Measurements from ENCODE around the gene MEIKIN. TPM values are rescaled to one million over a fixed set of nuclear protein-coding genes. Genes with fewer than 3 reads are reported as not detected.

Gene MEIKIN
- total RNA-seq, 1 donor from 2014 or later: not detected

- Mint-ChIP-seq H3K36me3 (ENCODE audit: unreplicated experiment) (no peaks in the 10 kb centered on the region), H3K27me3 (ENCODE audit: unreplicated experiment) (peaks cover 10% of the 10 kb centered on the region), H3K9me3 (ENCODE audit: unreplicated experiment) (no peaks in the 10 kb centered on the region), H3K4me1 (ENCODE audit: unreplicated experiment) (no peaks in the 10 kb centered on the region), H3K4me3 (ENCODE audit: unreplicated experiment) (no peak overlapping the region), H3K27ac (ENCODE audit: unreplicated experiment) (no peak overlapping the region)
- no peak for TF ChIP-seq CTCF (IDR thresholded peaks at IDR 0.05)
- no peak for DNase-seq (ENCODE audit: extremely low spot score, unreplicated experiment)
Observed at GRCh38 chr5:131992370-131992769, 46.9 kb upstream of the MEIKIN start.

DNA sequence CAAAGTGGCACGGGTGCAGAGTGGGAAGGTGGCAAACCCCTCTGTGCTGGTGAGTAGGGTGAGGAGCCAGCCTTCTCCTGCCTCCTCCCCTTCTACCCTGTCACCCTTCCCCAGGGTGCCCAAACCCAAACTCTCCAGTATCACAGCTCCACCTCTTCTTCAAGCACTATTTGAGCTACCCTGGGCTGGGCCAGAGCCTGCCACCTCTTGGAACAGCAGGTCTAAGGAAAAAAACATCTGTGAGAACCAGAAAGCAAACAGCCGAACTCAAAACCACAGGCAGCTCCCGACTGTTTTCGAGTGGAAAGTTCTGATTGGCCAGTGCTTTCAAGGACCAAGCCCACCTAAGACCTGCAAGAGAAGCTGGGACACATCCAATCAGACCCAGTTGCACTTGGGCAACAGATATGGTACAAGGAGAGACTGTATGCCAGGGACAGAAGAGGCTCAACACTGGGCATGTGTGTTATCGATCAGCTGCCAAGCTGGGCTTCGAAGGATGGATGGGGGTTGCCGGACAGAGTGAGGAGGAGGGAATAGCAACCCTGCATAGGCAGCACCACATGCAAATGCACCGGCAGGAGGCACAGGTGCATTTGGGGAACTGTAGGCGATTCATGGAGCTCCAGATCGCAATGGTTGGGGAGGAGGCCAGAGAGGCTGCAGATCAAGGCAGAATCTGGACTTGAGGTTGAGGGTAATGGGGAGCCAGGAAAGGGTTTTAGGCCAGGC, 46.3 kb upstream of the MEIKIN start:
- no peak for TF ChIP-seq CTCF (IDR thresholded peaks at IDR 0.05)
- Mint-ChIP-seq H3K36me3 (ENCODE audit: unreplicated experiment) (no peaks in the 10 kb centered on the region), H3K9me3 (ENCODE audit: unreplicated experiment) (no peaks in the 10 kb centered on the region), H3K4me1 (ENCODE audit: unreplicated experiment) (no peaks in the 10 kb centered on the region), H3K4me3 (ENCODE audit: unreplicated experiment) (no peak overlapping the region), H3K27ac (ENCODE audit: unreplicated experiment) (no peak overlapping the region), H3K27me3 (ENCODE audit: unreplicated experiment) (peaks cover 10% of the 10 kb centered on the region)
- DNase-seq (ENCODE audit: extremely low spot score, unreplicated experiment): no peak

GRCh38 chr5:131990716-131991115, 45.3 kb upstream of the MEIKIN start:
- H3K4me1 Mint-ChIP-seq (ENCODE audit: unreplicated experiment): no peaks in the 10 kb centered on the region
- TF ChIP-seq CTCF (IDR thresholded peaks at IDR 0.05): no peak
- H3K4me3 Mint-ChIP-seq (ENCODE audit: unreplicated experiment): no peak overlapping the region
- H3K27me3 Mint-ChIP-seq (ENCODE audit: unreplicated experiment): peaks cover 10% of the 10 kb centered on the region
- H3K9me3 Mint-ChIP-seq (ENCODE audit: unreplicated experiment): no peaks in the 10 kb centered on the region
- no peak overlapping the region for H3K27ac Mint-ChIP-seq (ENCODE audit: unreplicated experiment)
- DNase-seq (ENCODE audit: extremely low spot score, unreplicated experiment): no peak
- no peaks in the 10 kb centered on the region for H3K36me3 Mint-ChIP-seq (ENCODE audit: unreplicated experiment)

- no peak for DNase-seq (ENCODE audit: extremely low spot score, unreplicated experiment)
- no peaks in the 10 kb centered on the region for H3K4me1 Mint-ChIP-seq (ENCODE audit: unreplicated experiment)
- peaks cover 10% of the 10 kb centered on the region for H3K27me3 Mint-ChIP-seq (ENCODE audit: unreplicated experiment)
- H3K36me3 Mint-ChIP-seq (ENCODE audit: unreplicated experiment): no peaks in the 10 kb centered on the region
- TF ChIP-seq CTCF (IDR thresholded peaks at IDR 0.05): no peak
- H3K4me3 Mint-ChIP-seq (ENCODE audit: unreplicated experiment): no peak overlapping the region
- H3K27ac Mint-ChIP-seq (ENCODE audit: unreplicated experiment): no peak overlapping the region
- H3K9me3 Mint-ChIP-seq (ENCODE audit: unreplicated experiment): no peaks in the 10 kb centered on the region
Observed at GRCh38 chr5:131988601-131989000, 43.1 kb upstream of the MEIKIN start.

DNA sequence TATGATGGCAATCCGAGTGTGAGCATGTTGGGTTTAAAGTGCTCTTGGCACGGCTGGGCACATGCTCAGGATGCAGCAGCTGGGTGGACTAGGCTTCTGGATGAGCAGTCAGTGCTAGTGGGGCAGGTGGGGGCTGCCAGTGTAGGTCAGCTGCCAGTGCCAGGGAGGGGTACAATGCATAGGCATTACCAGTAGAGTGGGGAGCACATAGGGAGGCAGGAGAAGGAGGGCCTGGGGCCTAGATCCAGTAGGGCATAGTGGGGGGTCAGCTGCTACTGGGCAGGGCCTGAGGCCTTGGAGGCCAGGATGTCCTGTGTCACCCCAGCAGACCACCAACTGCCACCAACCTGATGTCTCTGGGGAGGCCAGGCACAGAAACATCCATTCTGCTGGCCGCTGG, 41.8 kb upstream of the MEIKIN start:
- DNase-seq (ENCODE audit: extremely low spot score, unreplicated experiment): no peak
- H3K4me3 Mint-ChIP-seq (ENCODE audit: unreplicated experiment): no peak overlapping the region
- peaks cover 11% of the 10 kb centered on the region for H3K27me3 Mint-ChIP-seq (ENCODE audit: unreplicated experiment)
- no peaks in the 10 kb centered on the region for H3K4me1 Mint-ChIP-seq (ENCODE audit: unreplicated experiment)
- TF ChIP-seq CTCF (IDR thresholded peaks at IDR 0.05): no peak
- H3K27ac Mint-ChIP-seq (ENCODE audit: unreplicated experiment): no peak overlapping the region
- H3K36me3 Mint-ChIP-seq (ENCODE audit: unreplicated experiment): no peaks in the 10 kb centered on the region
- H3K9me3 Mint-ChIP-seq (ENCODE audit: unreplicated experiment): no peaks in the 10 kb centered on the region

All from osteocyte (in vitro differentiated cells).